ENCODE measurements around the gene KIAA0232.

Gene KIAA0232

GRCh38 chr4:6768539-6768905, 14.0 kb upstream of the KIAA0232 start:
- TF ChIP-seq TEAD4 (IDR thresholded peaks at IDR 0.05) (no peak), MAX (IDR thresholded peaks at IDR 0.05) (no peak), CEBPB (IDR thresholded peaks at IDR 0.05) (no peak), FOXM1 (IDR thresholded peaks at IDR 0.05; ENCODE audit: borderline replicate concordance, low read depth) (no peak), RAD21 (IDR thresholded peaks at IDR 0.05; ENCODE audit: low read depth) (no peak), EGR1 (IDR thresholded peaks at IDR 0.05) (no peak), TCF12 (IDR thresholded peaks at IDR 0.05; ENCODE audit: low read depth) (no peak)

GRCh38 chr4:6769233-6769988, 13.1 kb upstream of the KIAA0232 start:
- TF ChIP-seq TEAD4 (IDR thresholded peaks at IDR 0.05) (no peak), FOXM1 (IDR thresholded peaks at IDR 0.05; ENCODE audit: borderline replicate concordance, low read depth) (no peak), ZBTB7A (IDR thresholded peaks at IDR 0.05; ENCODE audit: low read depth) (no peak), REST (IDR thresholded peaks at IDR 0.05; ENCODE audit: low read depth) (no peak), MAX (IDR thresholded peaks at IDR 0.05) (no peak), TAF1 (IDR thresholded peaks at IDR 0.05; ENCODE audit: low read depth) (no peak), RAD21 (IDR thresholded peaks at IDR 0.05; ENCODE audit: low read depth) (no peak)

GRCh38 chr4:6769989-6770420, 12.5 kb upstream of the KIAA0232 start:
- TF ChIP-seq CEBPB (IDR thresholded peaks at IDR 0.05) (no peak), MAX (IDR thresholded peaks at IDR 0.05) (no peak), CREB1 (IDR thresholded peaks at IDR 0.05; ENCODE audit: low read depth) (no peak), YY1 (IDR thresholded peaks at IDR 0.05; ENCODE audit: low read depth) (no peak), RAD21 (IDR thresholded peaks at IDR 0.05; ENCODE audit: low read depth) (no peak), EGR1 (IDR thresholded peaks at IDR 0.05) (no peak), FOXM1 (IDR thresholded peaks at IDR 0.05; ENCODE audit: borderline replicate concordance, low read depth) (no peak), TAF1 (IDR thresholded peaks at IDR 0.05; ENCODE audit: low read depth) (no peak), REST (IDR thresholded peaks at IDR 0.05; ENCODE audit: low read depth) (no peak), ZBTB7A (IDR thresholded peaks at IDR 0.05; ENCODE audit: low read depth) (no peak), TCF12 (IDR thresholded peaks at IDR 0.05; ENCODE audit: low read depth) (no peak), TEAD4 (IDR thresholded peaks at IDR 0.05) (no peak), USF1 (IDR thresholded peaks at IDR 0.05) (no peak), EP300 (IDR thresholded peaks at IDR 0.05; ENCODE audit: borderline replicate concordance) (no peak), NFIC (IDR thresholded peaks at IDR 0.05) (no peak)

- TF ChIP-seq FOXM1 (IDR thresholded peaks at IDR 0.05; ENCODE audit: borderline replicate concordance, low read depth) (no peak), TAF1 (IDR thresholded peaks at IDR 0.05; ENCODE audit: low read depth) (no peak), EGR1 (IDR thresholded peaks at IDR 0.05) (no peak), USF1 (IDR thresholded peaks at IDR 0.05) (no peak), ZBTB7A (IDR thresholded peaks at IDR 0.05; ENCODE audit: low read depth) (no peak), MAX (IDR thresholded peaks at IDR 0.05) (no peak), CREB1 (IDR thresholded peaks at IDR 0.05; ENCODE audit: low read depth) (no peak), TCF12 (IDR thresholded peaks at IDR 0.05; ENCODE audit: low read depth) (no peak), EP300 (IDR thresholded peaks at IDR 0.05; ENCODE audit: borderline replicate concordance) (no peak), RAD21 (IDR thresholded peaks at IDR 0.05; ENCODE audit: low read depth) (no peak), YY1 (IDR thresholded peaks at IDR 0.05; ENCODE audit: low read depth) (no peak), TEAD4 (IDR thresholded peaks at IDR 0.05) (no peak), CEBPB (IDR thresholded peaks at IDR 0.05) (no peak), REST (IDR thresholded peaks at IDR 0.05; ENCODE audit: low read depth) (no peak), NFIC (IDR thresholded peaks at IDR 0.05) (no peak)
These were observed 11.8 kb upstream of the KIAA0232 start for GRCh38 chr4:6770581-6771228.
